Endothelial cell of umbilical vein (primary cell): ENCODE measurements around the gene TMEM109. TPM values are rescaled to one million over a fixed set of nuclear protein-coding genes. Genes with fewer than 3 reads are reported as not detected.

Experiments
- BruUV-seq: library from RNA; stranded (reverse); fragments of 400-500 nt; replicated peaks from 2 replicates; lab custom pipeline; 2021; lab: Mats Ljungman, UMichigan
- CTCF ChIA-PET: fragments of 300-600, 350-600 bp; sonication (Branson Sonifier 250); formaldehyde crosslinking; loops from one replicate; lab custom pipeline; 2021; ENCODE audit warnings: antibody characterized with exemption, inconsistent platforms; lab: Charles Lee
- POLR2A ChIA-PET: fragments of 300-600, 350-600 bp; sonication (Branson Sonifier 250); formaldehyde crosslinking; loops from one replicate; lab custom pipeline; 2021; ENCODE audit warnings: antibody characterized with exemption, inconsistent platforms; lab: Charles Lee
- DNase-seq: peaks from one replicate; pipeline ENCODE4 v3.0.0-alpha.2; 2011; ENCODE audit warnings: low read depth, low spot score
- FAIRE-seq: peaks from 2 replicates; lab custom pipeline; 2011; peaks lifted over from hg19 to GRCh38; lab: Jason Lieb, UNC
- H2AFZ ChIP-seq: 2 replicates; pipeline ENCODE4 v1.6.0; 2012; ENCODE audit warnings: low read depth, low read length, control low read depth, inconsistent platforms
- H3K27ac ChIP-seq: 2 replicates; pipeline ENCODE4 v1.5.1; 2011; ENCODE audit warnings: low read depth, mild to moderate bottlenecking, control low read depth, low read length, moderate library complexity; ENCODE audit not compliant: insufficient read depth
- H3K27me3 ChIP-seq, 2 experiments: 2 replicates each; pipeline versions ENCODE4 v1.6.0 to v1.6.1; 2011; ENCODE audit warnings: low read length in 2 of 2, mixed read lengths in 1 of 2; ENCODE audit not compliant: control insufficient read depth in 2 of 2, insufficient read depth in 2 of 2
- H3K36me3 ChIP-seq, 2 experiments: 2 replicates in 1 of 2; 3 replicates in 1 of 2; pipeline ENCODE4 v1.5.1; 2011; ENCODE audit warnings: low read length in 2 of 2, mild to moderate bottlenecking in 1 of 2, moderate library complexity in 1 of 2; ENCODE audit not compliant: control insufficient read depth in 2 of 2, insufficient read depth in 2 of 2; ENCODE audit errors: extremely low read depth in 1 of 2
- H3K4me1 ChIP-seq: 3 replicates; pipeline ENCODE4 v1.5.1; 2011; ENCODE audit warnings: mild to moderate bottlenecking, low read length; ENCODE audit not compliant: control insufficient read depth, insufficient read depth; ENCODE audit errors: extremely low read depth
- H3K4me2 ChIP-seq: 2 replicates; pipeline ENCODE4 v1.6.1; 2011; ENCODE audit warnings: low read length, control low read depth, mixed read lengths; ENCODE audit not compliant: insufficient read depth
- H3K4me3 ChIP-seq, 3 experiments: fragments of 200-600 bp in 1 of 3; sonication (generic), shearing (Covaris generic) in 1 of 3; replicated peaks in 1 of 3; 2 replicates each; pipeline ENCODE4 v1.5.1; 2011 to 2016; ENCODE audit warnings: control low read depth in 3 of 3, low read length in 3 of 3, mild to moderate bottlenecking in 2 of 3, inconsistent platforms in 1 of 3, low read depth in 1 of 3, moderate library complexity in 1 of 3; ENCODE audit not compliant: insufficient read depth in 1 of 3
- H3K79me2 ChIP-seq: 2 replicates; pipeline ENCODE4 v1.6.0; 2012; ENCODE audit warnings: low read length, inconsistent platforms; ENCODE audit not compliant: control insufficient read depth, insufficient read depth
- H3K9ac ChIP-seq: replicated peaks from 2 replicates; pipeline ENCODE3; 2011; ENCODE audit warnings: low read length, control low read depth; ENCODE audit not compliant: insufficient read depth; ENCODE audit errors: extremely low read depth
- H3K9me1 ChIP-seq: replicated peaks from 3 replicates; pipeline ENCODE4 v1.6.0; 2011; ENCODE audit warnings: mild to moderate bottlenecking, low read length; ENCODE audit not compliant: control insufficient read depth, insufficient read depth; ENCODE audit errors: extremely low read depth
- H3K9me3 ChIP-seq: replicated peaks from 2 replicates; pipeline ENCODE4 v1.5.1; 2012; ENCODE audit warnings: low read length, inconsistent platforms; ENCODE audit not compliant: control insufficient read depth, insufficient read depth
- H4K20me1 ChIP-seq: replicated peaks from 2 replicates; pipeline ENCODE3; 2011; ENCODE audit warnings: mild to moderate bottlenecking, low read length; ENCODE audit not compliant: control insufficient read depth, insufficient read depth; ENCODE audit errors: extremely low read depth
- MYC ChIP-seq: IDR thresholded peaks from one replicate; pipeline ENCODE4 v1.6.1; 2011; ENCODE audit warnings: mild to moderate bottlenecking, low read depth, low read length
- POLR2A ChIP-seq: IDR thresholded peaks from 2 replicates; pipeline ENCODE4 v1.6.1; 2012; ENCODE audit warnings: low read depth, mild to moderate bottlenecking, control low read depth, low read length
- dilution Hi-C: fragments of 300-500 bp; cut with MboI; formaldehyde crosslinking; loops from one replicate; pipeline ENCODE4 v1.15.0; 2019; ENCODE audit warnings: low sequenced_read_pairs; ENCODE audit not compliant: extremely low pct_ligation_motif_present
- intact Hi-C: fragments of 100-400 bp; cut with micrococcal nuclease; formaldehyde crosslinking; loops from one replicate; pipeline ENCODE4 v1.10.0; 2022
- polyA plus RNA-seq, 4 experiments: library from polyadenylated mRNA; depleted of rRNA in 3 of 4; stranded (reverse) in 3 of 4; unstranded in 1 of 4; fragments of >200 nt; gene quantifications; 2 replicates each; pipeline versions ENCODE4 v1.2.1 to v1.2.3, GENCODE V29; 2011 to 2012; ENCODE audit warnings: missing spikeins in 1 of 4
- total RNA-seq: library from RNA; stranded (reverse); gene quantifications from 2 replicates; pipeline ENCODE4 v1.2.3, GENCODE V29; 2021
- TF ChIP-seq, protein P1 (sequence below), 2 donors: IDR thresholded peaks; 1 replicate in 1 of 2; 2 replicates in 1 of 2; pipeline ENCODE4 v1.5.1; 2011; ENCODE audit warnings: low read length in 2 of 2, mild to moderate bottlenecking in 2 of 2, moderate library complexity in 2 of 2, control low read depth in 1 of 2, inconsistent platforms in 1 of 2, low read depth in 1 of 2; ENCODE audit not compliant: insufficient read depth in 1 of 2; ENCODE audit errors: extremely low read depth in 1 of 2

TMEM109 gene
- total and polyA plus RNA-seq, 2 donors (not counting 3 experiments of a cell fraction or from before 2014, with no cell fraction given) = 143 to 192 TPM

DNA sequence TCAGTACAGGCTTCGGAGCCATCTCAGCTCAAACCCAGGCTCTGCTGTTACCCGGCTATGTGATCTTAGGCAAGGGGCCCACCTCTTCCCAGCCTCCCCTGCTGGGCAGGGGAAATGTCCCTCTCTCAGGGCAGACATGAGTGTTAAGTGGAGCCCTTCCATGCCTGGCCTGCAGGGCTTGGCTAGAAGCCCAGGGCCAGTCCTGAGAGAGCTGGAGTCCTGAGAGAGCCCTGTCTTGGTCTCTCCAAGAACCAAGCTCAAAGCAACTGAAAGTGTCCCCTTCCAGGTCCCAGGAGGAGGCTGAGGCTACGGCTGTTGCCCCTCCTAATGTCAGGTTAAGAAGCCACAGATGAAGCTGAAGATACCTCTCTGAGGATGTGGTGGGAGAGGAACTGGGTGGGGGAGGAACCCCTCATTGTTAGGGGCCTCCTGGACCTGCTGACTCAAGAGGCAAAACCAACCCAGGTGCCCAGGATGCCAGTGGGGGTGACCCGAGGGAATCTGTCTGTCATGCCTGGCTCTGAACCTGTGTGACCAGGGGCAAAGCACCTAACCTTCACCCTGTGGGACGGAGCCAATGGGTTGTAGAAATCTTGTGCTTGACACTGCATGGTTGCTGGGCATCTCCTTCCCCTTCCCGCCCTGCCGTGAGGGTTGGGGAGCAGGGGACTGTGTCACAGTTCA lies 42.4 kb upstream of the TMEM109 start:
- dilution Hi-C loops = no loop called here
- no peaks in the 10 kb centered on the region for H3K4me1 ChIP-seq
- H2AFZ ChIP-seq = no peak overlapping the region
- H3K27me3 ChIP-seq = no peaks in the 10 kb centered on the region
- ChIA-PET CTCF (interaction anchor here (1.2 to 3.3 kb wide), 5 partner anchors 11 to 96 kb away, joined by 4 to 12 read pairs (median 9); no protein-coding TSS in a partner anchor), POLR2A (no interaction called here)
- DNase-seq = no peak
- H4K20me1 ChIP-seq = no peaks in the 10 kb centered on the region
- no peak overlapping the region for H3K27ac ChIP-seq
- no peaks in the 10 kb centered on the region for H3K9me1 ChIP-seq
- H3K36me3 ChIP-seq = no peaks in the 10 kb centered on the region
- H3K4me3 ChIP-seq = no peak overlapping the region
- no TSS peak for BruUV-seq
- no peak overlapping the region for H3K9ac ChIP-seq
- H3K4me2 ChIP-seq = no peak overlapping the region
- no peaks in the 10 kb centered on the region for H3K79me2 ChIP-seq
- TF ChIP-seq, protein P1, sequence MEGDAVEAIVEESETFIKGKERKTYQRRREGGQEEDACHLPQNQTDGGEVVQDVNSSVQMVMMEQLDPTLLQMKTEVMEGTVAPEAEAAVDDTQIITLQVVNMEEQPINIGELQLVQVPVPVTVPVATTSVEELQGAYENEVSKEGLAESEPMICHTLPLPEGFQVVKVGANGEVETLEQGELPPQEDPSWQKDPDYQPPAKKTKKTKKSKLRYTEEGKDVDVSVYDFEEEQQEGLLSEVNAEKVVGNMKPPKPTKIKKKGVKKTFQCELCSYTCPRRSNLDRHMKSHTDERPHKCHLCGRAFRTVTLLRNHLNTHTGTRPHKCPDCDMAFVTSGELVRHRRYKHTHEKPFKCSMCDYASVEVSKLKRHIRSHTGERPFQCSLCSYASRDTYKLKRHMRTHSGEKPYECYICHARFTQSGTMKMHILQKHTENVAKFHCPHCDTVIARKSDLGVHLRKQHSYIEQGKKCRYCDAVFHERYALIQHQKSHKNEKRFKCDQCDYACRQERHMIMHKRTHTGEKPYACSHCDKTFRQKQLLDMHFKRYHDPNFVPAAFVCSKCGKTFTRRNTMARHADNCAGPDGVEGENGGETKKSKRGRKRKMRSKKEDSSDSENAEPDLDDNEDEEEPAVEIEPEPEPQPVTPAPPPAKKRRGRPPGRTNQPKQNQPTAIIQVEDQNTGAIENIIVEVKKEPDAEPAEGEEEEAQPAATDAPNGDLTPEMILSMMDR (IDR thresholded peaks at IDR 0.05; ENCODE audit: extremely low read depth in 1 of 2, insufficient read depth in 1 of 2, low read depth in 1 of 2, low read length in 2 of 2) = peak in 1 of 2 donors; percentile 2
- TF ChIP-seq POLR2A = no peak
- no peaks in the 10 kb centered on the region for H3K9me3 ChIP-seq
- FAIRE-seq = no peak
- intact Hi-C loops = no loop called here

DNA sequence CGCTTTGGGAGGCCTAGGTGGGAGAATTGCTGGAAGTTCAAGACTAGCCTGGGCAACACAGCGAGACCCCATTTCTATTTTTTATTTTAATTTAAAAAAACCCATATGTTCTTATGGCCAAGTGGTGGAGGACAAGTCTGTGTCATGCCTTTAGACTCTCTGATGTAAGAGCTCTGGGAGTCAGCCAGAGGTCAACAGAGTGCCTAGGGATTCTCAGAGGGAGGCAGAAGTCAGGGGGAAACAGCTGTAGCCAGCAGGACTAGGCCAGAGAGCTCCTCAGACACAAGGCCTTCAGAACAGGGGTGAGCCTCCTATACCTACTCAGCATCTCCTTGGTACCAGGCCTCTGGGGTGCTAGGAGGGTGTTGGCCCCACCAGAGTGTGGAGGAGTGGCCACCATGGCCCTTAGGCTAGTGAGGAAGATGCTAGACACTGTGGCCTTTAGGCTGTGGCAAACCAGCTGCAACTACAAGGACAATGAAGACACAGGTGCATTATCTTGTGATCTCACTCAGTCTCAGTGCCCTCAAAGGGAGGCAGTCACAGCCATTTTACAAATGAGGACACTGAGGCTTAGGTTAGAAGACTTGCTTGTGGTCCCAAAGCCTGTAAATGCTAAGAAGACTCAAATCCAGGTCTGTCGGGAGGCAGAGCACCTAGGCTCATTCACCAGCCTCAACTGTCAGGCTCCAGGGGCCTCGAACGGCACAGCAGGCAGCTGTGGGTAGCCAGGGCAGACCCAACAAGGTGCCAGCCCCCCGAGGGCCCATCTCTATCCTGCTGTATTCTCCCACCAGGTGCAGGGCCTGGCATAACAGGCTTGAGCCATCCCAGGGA lies 41.6 kb upstream of the TMEM109 start:
- no peaks in the 10 kb centered on the region for H3K79me2 ChIP-seq
- DNase-seq (no peak), FAIRE-seq (no peak)
- H3K9me3 ChIP-seq = no peaks in the 10 kb centered on the region
- H3K9me1 ChIP-seq = no peaks in the 10 kb centered on the region
- H3K4me2 ChIP-seq = no peak overlapping the region
- no peaks in the 10 kb centered on the region for H3K27me3 ChIP-seq
- H4K20me1 ChIP-seq = no peaks in the 10 kb centered on the region
- ChIA-PET POLR2A (no interaction called here), CTCF (interaction anchor here (0.8 to 3.3 kb wide), 7 partner anchors 11 to 97 kb away, joined by 3 to 12 read pairs (median 8); no protein-coding TSS in a partner anchor)
- H2AFZ ChIP-seq = no peak overlapping the region
- TF ChIP-seq MYC = no peak
- intact Hi-C loops (no loop called here), dilution Hi-C loops (no loop called here)
- H3K4me3 ChIP-seq = no peak overlapping the region
- no peak overlapping the region for H3K9ac ChIP-seq
- no peaks in the 10 kb centered on the region for H3K4me1 ChIP-seq
- no TSS peak for BruUV-seq
- no peak overlapping the region for H3K27ac ChIP-seq
- H3K36me3 ChIP-seq = no peaks in the 10 kb centered on the region
